HL-60 (cell line): ENCODE data around the gene CACNG4.

Experiments
- DNase-seq, 2 experiments: peaks; one replicate each; pipeline ENCODE4 v3.0.0-alpha.2; 2010 to 2020; ENCODE audit warnings: low read depth in 1 of 2, low spot score in 1 of 2
- H3K27ac ChIP-seq: fragments of 250-450 bp; sonication (Bioruptor Pico); replicated peaks from 2 replicates; pipeline ENCODE4 v1.5.1; 2020; ENCODE audit warnings: mild to moderate bottlenecking, moderate library complexity
- H3K27me3 ChIP-seq: fragments of 250-450 bp; sonication (Bioruptor Pico); 2 replicates; pipeline ENCODE4 v1.5.1; 2021; ENCODE audit warnings: mild to moderate bottlenecking, moderate library complexity; ENCODE audit not compliant: insufficient read depth, poor library complexity, severe bottlenecking
- H3K4me3 ChIP-seq: replicated peaks from 2 replicates; pipeline ENCODE4 v1.5.1; 2011; ENCODE audit warnings: mild to moderate bottlenecking, control low read depth, low read length; ENCODE audit not compliant: insufficient read depth
- CTCF ChIP-seq: IDR thresholded peaks from one replicate; pipeline ENCODE4 v1.5.1; 2011; ENCODE audit warnings: low read length, control low read depth, inconsistent platforms; ENCODE audit not compliant: insufficient read depth
- GABPA ChIP-seq: IDR thresholded peaks from 2 replicates; pipeline ENCODE4 v1.6.1; 2012; ENCODE audit warnings: low read depth
- POLR2AphosphoS5 ChIP-seq: IDR thresholded peaks from 2 replicates; pipeline ENCODE4 v1.6.1; 2012; ENCODE audit warnings: low read depth
- REST ChIP-seq: IDR thresholded peaks from 2 replicates; pipeline ENCODE4 v1.6.1; 2012; ENCODE audit warnings: low read depth; ENCODE audit not compliant: insufficient replicate concordance
- SPI1 ChIP-seq: IDR thresholded peaks from 2 replicates; pipeline ENCODE4 v1.6.1; 2012; ENCODE audit warnings: low read depth, mild to moderate bottlenecking, borderline replicate concordance

The CACNG4 gene

GRCh38 chr17:66981983-66982508 lies 17.5 kb downstream of the CACNG4 start:
- Histone ChIP-seq H3K4me3 (no peak overlapping the region), H3K27me3 (peaks cover 10% of the 10 kb centered on the region), H3K27ac (no peak overlapping the region)
- TF ChIP-seq POLR2AphosphoS5 (no peak), REST (no peak), SPI1 (no peak), CTCF (no peak), GABPA (no peak)
- no peak for DNase-seq

GRCh38 chr17:66983414-66984021 lies 19.0 kb downstream of the CACNG4 start:
- no peak for TF ChIP-seq SPI1
- TF ChIP-seq CTCF = no peak
- no peak for TF ChIP-seq REST
- no peak for TF ChIP-seq POLR2AphosphoS5
- no peak for TF ChIP-seq GABPA
- H3K27ac ChIP-seq = no peak overlapping the region
- no peak overlapping the region for H3K4me3 ChIP-seq
- H3K27me3 ChIP-seq = peaks cover 16% of the 10 kb centered on the region
- DNase-seq = no peak

GRCh38 chr17:66984730-66985129 lies 20.2 kb downstream of the CACNG4 start:
- H3K27ac ChIP-seq = no peak overlapping the region
- DNase-seq = no peak
- TF ChIP-seq POLR2AphosphoS5 (no peak), GABPA (no peak), REST (no peak), CTCF (no peak), SPI1 (no peak)
- H3K4me3 ChIP-seq = no peak overlapping the region
- peaks cover 16% of the 10 kb centered on the region for H3K27me3 ChIP-seq
